MM.1S (cell line): ENCODE measurements around the gene PCMT1.
"Not testable (repeated sequence)": the region's sequence is repeated elsewhere in the genome, so short reads cannot be mapped to it uniquely, and the experiment has no call there.

Experiments
- EZH2 ChIP-seq: fragments of 300-600 bp; sonication (generic); optimal IDR thresholded peaks from 2 replicates; pipeline ENCODE3; 2017; ENCODE audit warnings: low read depth, mild to moderate bottlenecking, antibody characterized with exemption, low read length, mixed read lengths
- EZH2phosphoT487 ChIP-seq: fragments of 300-600 bp; sonication (generic); IDR thresholded peaks from 2 replicates; pipeline ENCODE4 v1.6.1; 2018; ENCODE audit warnings: antibody characterized with exemption, low read length
- TF ChIP-seq, protein P1 (sequence below): fragments of 300-600 bp; sonication (generic); IDR thresholded peaks from 2 replicates; pipeline ENCODE4 v1.5.1; 2016; ENCODE audit warnings: antibody characterized with exemption, low read length, mixed read lengths

- TF ChIP-seq, protein P1, sequence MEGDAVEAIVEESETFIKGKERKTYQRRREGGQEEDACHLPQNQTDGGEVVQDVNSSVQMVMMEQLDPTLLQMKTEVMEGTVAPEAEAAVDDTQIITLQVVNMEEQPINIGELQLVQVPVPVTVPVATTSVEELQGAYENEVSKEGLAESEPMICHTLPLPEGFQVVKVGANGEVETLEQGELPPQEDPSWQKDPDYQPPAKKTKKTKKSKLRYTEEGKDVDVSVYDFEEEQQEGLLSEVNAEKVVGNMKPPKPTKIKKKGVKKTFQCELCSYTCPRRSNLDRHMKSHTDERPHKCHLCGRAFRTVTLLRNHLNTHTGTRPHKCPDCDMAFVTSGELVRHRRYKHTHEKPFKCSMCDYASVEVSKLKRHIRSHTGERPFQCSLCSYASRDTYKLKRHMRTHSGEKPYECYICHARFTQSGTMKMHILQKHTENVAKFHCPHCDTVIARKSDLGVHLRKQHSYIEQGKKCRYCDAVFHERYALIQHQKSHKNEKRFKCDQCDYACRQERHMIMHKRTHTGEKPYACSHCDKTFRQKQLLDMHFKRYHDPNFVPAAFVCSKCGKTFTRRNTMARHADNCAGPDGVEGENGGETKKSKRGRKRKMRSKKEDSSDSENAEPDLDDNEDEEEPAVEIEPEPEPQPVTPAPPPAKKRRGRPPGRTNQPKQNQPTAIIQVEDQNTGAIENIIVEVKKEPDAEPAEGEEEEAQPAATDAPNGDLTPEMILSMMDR = not testable (repeated sequence)
- TF ChIP-seq EZH2, EZH2phosphoT487: not testable (repeated sequence)
These were observed 98.8 kb downstream of the PCMT1 start for GRCh38 chr6:149848343-149848742.
